ENCODE data around the gene DCLRE1A.
A peak's percentile ranks its signal among the peaks of the same experiment; 100 is the strongest.
"Not testable (repeated sequence)": the region's sequence is repeated elsewhere in the genome, so short reads cannot be mapped to it uniquely, and the experiment has no call there.

DCLRE1A gene

GRCh38 chr10:113858541-113858940 lies 4.7 kb upstream of the DCLRE1A start:
- DNase-seq (ENCODE audit: low read depth): no peak

GRCh38 chr10:113857210-113857609 lies 3.3 kb upstream of the DCLRE1A start:
- no peak for DNase-seq (ENCODE audit: low read depth)

DNA sequence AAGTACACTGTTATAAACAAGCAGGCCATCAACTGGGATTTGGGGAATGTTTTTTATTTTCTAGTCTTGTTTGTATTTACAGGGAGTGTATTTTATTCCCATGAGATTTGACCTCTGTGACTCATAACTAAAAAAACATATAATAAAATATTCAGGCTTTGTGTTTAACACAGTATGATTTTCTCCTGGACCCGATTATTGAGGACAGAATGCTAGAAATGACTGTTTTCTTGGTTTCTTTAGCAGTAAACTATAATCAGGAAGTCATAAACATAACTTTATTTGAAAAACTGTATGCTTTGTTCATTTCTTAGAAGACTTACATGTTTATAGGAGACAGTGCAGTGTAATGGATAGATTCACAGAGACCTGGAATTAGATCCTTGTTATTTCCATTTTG lies 2.7 kb upstream of the DCLRE1A start:
- no peak for DNase-seq (ENCODE audit: low read depth)

DNA sequence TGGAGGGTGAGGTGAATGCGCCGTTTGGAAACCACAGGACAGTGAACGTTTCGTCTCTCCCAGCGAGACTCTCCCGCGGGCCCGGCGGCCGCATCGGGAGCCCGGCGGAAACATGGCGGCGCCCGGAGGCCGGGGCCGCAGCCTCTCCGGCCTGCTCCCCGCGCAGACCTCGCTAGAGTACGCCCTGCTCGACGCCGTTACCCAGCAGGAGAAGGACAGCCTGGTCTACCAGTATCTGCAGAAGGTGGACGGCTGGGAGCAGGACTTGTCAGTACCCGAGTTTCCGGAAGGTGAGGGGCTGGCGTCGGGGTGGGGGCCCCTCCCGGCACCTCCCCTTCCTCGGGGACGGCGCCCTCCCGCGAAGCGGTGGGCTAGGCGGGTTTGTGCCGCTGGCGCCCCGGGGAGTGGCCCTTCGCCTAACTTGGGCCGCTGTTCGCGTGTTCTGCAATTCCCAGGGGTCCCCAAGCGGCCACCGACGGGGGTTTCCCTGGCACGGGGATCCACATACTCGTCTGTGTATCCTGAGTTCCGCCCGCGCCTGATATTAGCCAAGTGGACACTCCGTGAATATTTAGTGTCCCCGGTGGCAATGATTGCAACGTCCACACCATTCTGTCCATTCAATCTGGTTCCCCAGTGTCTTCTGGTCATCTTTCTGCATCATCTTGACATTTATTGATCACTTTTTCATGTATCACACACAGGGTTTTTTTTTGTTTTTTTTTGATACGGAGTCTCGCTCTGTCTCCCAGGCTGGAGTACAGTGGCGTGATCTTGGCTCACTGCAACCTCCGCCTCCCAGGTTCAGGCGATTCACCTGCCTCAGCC lies 1.1 kb upstream of the DCLRE1A start:
- DNase-seq (ENCODE audit: low read depth): peak; percentile 19

GRCh38 chr10:113853578-113854012 lies 287 bp downstream of the DCLRE1A start:
- DNase-seq (ENCODE audit: low read depth): no peak

DNA sequence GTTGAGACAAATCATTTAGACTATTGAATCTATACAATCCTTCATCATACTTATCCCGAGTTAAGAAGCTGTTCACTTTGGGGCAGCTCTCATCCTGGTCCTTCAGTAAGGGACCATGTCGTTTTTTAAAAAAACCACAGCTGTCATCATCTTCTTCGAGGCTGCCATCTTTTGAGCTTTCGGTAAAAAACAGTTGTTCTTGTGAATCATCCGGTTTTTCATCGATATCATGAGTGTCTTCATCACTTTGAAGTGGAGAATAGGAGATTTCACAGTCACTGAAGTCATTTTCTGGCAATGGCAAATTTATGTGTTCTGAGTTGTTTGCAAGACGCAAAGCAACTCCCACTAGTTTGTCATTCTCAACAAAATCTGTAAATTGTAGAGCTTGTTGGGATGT lies 3.9 kb downstream of the DCLRE1A start:
- DNase-seq (ENCODE audit: low read depth): no peak

- no peak for DNase-seq (ENCODE audit: low read depth)
These were observed 4.6 kb downstream of the DCLRE1A start for GRCh38 chr10:113849140-113849803.

- no peak for DNase-seq (ENCODE audit: low read depth)
These were observed 7.8 kb downstream of the DCLRE1A start for GRCh38 chr10:113846036-113846435.

GRCh38 chr10:113843972-113844485 lies 9.9 kb downstream of the DCLRE1A start:
- DNase-seq (ENCODE audit: low read depth): no peak

DNA sequence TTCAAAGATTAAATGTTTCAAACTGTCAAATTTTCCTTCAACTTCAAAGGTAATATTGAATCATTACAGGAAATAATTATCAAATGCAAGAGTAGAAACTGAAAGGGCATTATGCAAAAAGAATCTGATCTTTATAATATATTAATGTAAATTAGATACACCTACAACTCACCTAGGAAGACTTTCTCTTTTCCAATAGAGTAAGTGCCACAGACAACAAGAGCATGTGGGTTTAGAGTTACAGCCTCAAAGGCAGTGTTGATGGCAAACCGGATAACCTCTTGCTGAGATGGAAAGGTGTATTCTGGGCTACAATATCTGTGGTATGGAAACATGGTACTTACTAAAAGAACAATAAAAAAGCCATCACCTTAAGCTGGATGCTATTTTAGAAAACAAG lies 11.7 kb downstream of the DCLRE1A start:
- DNase-seq (ENCODE audit: low read depth): no peak

- DNase-seq (ENCODE audit: low read depth): not testable (repeated sequence)
These were observed 25.3 kb downstream of the DCLRE1A start for GRCh38 chr10:113828567-113828966.

GRCh38 chr10:113825791-113826190 lies 28.1 kb downstream of the DCLRE1A start:
- no peak for DNase-seq (ENCODE audit: low read depth)

DNA sequence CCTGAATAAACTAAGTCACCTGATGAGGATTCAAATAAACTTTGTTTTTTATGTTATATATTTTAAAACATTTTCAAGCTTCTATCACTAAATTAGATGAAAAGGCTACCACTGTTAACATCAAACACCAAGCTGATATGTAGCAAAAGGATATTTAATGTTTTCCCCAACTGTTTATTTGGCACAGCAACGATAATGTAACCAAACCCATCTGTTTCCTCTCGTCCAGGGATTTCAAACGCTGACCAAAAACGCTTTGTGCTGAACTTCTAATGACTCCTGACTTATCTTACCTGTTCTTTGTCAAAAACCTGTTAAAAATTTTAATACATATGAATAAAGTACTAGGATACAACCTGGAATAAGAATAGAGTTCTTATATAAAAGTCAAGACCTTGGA lies 30.5 kb downstream of the DCLRE1A start:
- DNase-seq (ENCODE audit: low read depth): no peak

DNA sequence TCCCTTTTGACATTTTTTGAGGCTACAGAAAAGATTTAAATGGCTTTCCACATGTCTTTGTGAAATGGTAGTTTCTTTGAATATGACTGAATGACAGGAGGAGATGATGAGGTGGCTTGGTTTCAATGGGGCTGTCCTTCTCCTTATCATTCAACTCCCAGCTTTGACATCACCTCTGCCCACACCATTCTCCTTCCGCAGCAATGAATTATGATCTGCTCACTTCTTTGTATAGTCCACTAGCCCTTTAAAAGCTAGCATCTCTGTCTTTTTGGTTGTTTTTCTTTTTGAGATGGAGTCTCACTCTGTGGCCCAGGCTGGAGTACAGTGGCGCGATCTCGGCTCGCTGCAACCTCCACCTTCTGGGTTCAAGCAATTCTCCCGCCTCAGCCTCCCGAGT lies 31.7 kb downstream of the DCLRE1A start:
- DNase-seq (ENCODE audit: low read depth): no peak

GRCh38 chr10:113821306-113821705 lies 32.6 kb downstream of the DCLRE1A start:
- not testable (repeated sequence) for DNase-seq (ENCODE audit: low read depth)

DNA sequence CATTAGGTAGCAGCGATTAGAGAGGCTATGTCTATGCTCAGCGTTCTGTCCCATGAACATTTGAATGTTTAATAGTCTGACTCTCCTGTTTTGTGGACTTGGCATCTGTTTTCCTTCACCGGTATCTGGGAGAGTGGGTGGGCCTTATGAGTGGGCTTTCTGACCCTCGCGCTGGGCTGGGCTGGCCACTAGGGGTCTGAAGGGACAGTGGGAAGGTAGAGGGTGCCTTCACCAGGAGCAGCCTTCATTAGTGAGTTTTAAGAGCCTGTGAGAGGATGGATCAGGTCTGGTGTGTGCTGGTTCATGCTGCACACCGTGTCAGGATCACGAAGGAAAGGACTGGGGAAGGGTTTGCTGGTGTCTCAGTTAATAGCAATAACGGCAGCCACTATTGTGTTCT lies 33.4 kb downstream of the DCLRE1A start:
- DNase-seq (ENCODE audit: low read depth): no peak

- DNase-seq (ENCODE audit: low read depth): no peak
These were observed 33.9 kb downstream of the DCLRE1A start for GRCh38 chr10:113819989-113820388.

DNA sequence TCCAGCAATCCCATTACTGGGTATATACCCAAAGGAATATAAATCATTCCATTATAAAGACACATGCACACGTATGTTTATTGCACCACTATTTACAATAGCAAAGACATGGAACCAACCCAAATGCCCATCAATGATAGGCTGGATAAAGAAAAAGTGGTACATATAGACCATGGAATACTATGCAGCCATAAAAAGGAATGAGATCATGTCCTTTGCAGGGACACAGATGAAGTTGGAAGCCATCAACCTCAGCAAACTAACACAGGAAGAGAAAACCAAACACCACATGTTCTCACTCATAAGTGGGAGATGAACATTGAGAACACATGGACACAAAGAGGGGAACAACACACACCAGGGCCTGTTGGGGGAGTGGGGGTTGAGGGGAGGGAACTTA lies 39.2 kb downstream of the DCLRE1A start:
- DNase-seq (ENCODE audit: low read depth): not testable (repeated sequence)

GRCh38 chr10:113808168-113808567 lies 45.7 kb downstream of the DCLRE1A start:
- no peak for DNase-seq (ENCODE audit: low read depth)

GRCh38 chr10:113806503-113806902 lies 47.4 kb downstream of the DCLRE1A start:
- DNase-seq (ENCODE audit: low read depth): no peak

DNA sequence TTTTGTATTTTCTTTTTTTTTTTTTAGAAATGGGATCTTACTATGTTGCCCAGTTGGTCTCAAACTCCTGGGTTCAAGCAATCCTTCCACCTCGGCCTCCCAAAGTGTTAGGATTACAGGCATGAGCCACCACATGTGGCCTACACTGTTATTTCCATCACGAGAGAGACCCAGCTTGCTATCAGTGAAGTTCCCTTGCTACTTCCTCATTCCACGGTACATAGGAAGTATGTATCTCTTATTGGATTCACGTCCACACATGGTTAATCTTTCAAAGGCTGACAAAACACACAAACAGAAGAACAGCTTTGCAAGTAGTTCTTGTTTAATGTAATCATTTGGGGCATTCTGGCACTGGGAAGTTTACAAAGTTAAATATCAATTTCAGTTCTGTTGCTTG lies 50.9 kb downstream of the DCLRE1A start:
- no peak for DNase-seq (ENCODE audit: low read depth)

DNA sequence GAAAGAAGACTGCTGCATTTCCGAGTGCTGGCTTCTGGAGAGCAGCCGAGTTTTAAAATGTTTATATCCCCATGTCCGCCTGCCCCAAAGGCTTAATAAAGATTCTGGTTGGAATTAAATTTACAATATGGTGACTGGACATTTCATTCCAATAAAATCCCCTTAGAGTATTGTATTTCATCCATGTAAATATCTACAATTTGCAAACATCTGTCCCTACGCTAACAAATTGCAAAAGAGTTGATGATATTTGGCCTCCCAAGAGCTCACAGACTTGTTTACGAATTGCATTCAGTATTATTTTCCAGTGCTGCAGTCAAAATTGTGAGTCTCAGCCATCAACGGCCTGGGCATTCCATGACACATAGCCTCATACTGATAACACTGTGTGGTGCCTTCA lies 52.3 kb downstream of the DCLRE1A start:
- no peak for DNase-seq (ENCODE audit: low read depth)

GRCh38 chr10:113791691-113792090 lies 62.2 kb downstream of the DCLRE1A start:
- no peak for DNase-seq (ENCODE audit: low read depth)

Measured in T follicular helper cell (primary cell).